ENCODE measurements around the gene SLC28A3. TPM values are rescaled to one million over a fixed set of nuclear protein-coding genes. Genes with fewer than 3 reads are reported as not detected.

Gene SLC28A3
- total and polyA plus RNA-seq, 3 experiments from 2014 or later, result 1.0 to 1.2 TPM; not detected in 1

GRCh38 chr9:84337252-84337651 is 3.3 kb downstream of the SLC28A3 start:
- Histone ChIP-seq H3K4me3 (ENCODE audit: low read length) (no peak overlapping the region), H3K36me3 (ENCODE audit: insufficient read depth, low read length) (no peaks in the 10 kb centered on the region), H3K27me3 (ENCODE audit: insufficient read depth, low read length, poor library complexity, severe bottlenecking) (no peaks in the 10 kb centered on the region), H3K4me1 (ENCODE audit: insufficient read depth, low read length) (no peaks in the 10 kb centered on the region), H3K9me3 (ENCODE audit: low read length) (no peaks in the 10 kb centered on the region), H3K27ac (ENCODE audit: low read depth, low read length) (no peak overlapping the region)
- DNase-seq, result no peak
- H3K4me1 Mint-ChIP-seq, result no peaks in the 10 kb centered on the region
- CTCF ChIA-PET, result no interaction called here
- no peak overlapping the region for H3K4me3 Mint-ChIP-seq
- no peaks in the 10 kb centered on the region for H3K9me3 Mint-ChIP-seq
- peaks cover 0 to 3% of the 10 kb centered on the region in 2 donors for H3K27me3 Mint-ChIP-seq
- H3K36me3 Mint-ChIP-seq, result no peaks in the 10 kb centered on the region
- POLR2A ChIA-PET, result no interaction called here
- H3K27ac Mint-ChIP-seq, result no peak overlapping the region

- no peaks in the 10 kb centered on the region for H3K36me3 ChIP-seq (ENCODE audit: insufficient read depth, low read length)
- CTCF ChIA-PET, result no interaction called here
Observed at GRCh38 chr9:84331119-84331809, 9.3 kb downstream of the SLC28A3 start.

GRCh38 chr9:84330246-84330645 is 10.3 kb downstream of the SLC28A3 start:
- H3K27me3 ChIP-seq (ENCODE audit: insufficient read depth, low read length, poor library complexity, severe bottlenecking), result no peaks in the 10 kb centered on the region
- Mint-ChIP-seq H3K36me3 (peaks cover 0 to 3% (median 3%) of the 10 kb centered on the region in 3 donors), H3K9me3 (peaks cover 0 to 14% (median 11%) of the 10 kb centered on the region in 5 donors), H3K4me1 (no peaks in the 10 kb centered on the region), H3K27me3 (peaks cover 0 to 3% of the 10 kb centered on the region in 2 donors), H3K27ac (no peak overlapping the region), H3K4me3 (no peak overlapping the region)
- no peak overlapping the region for H3K27ac ChIP-seq (ENCODE audit: low read depth, low read length)
- no peak overlapping the region for H3K4me3 ChIP-seq (ENCODE audit: low read length)
- ChIA-PET CTCF (no interaction called here), POLR2A (no interaction called here)
- no peak for DNase-seq
- H3K9me3 ChIP-seq (ENCODE audit: low read length), result no peaks in the 10 kb centered on the region
- no peaks in the 10 kb centered on the region for H3K4me1 ChIP-seq (ENCODE audit: insufficient read depth, low read length)
- no peaks in the 10 kb centered on the region for H3K36me3 ChIP-seq (ENCODE audit: insufficient read depth, low read length)

More at GRCh38 chr9:84331119-84331809, 9.3 kb downstream of the SLC28A3 start:
- no peak for DNase-seq
- H3K4me3 ChIP-seq (ENCODE audit: low read length), result no peak overlapping the region
- H3K27me3 Mint-ChIP-seq, result peaks cover 0 to 3% of the 10 kb centered on the region in 2 donors
- no peaks in the 10 kb centered on the region for H3K27me3 ChIP-seq (ENCODE audit: insufficient read depth, low read length, poor library complexity, severe bottlenecking)
- no peak overlapping the region for H3K27ac Mint-ChIP-seq
- H3K9me3 Mint-ChIP-seq, result peaks cover 0 to 14% (median 11%) of the 10 kb centered on the region in 5 donors
- peaks cover 0 to 3% (median 3%) of the 10 kb centered on the region in 3 donors for H3K36me3 Mint-ChIP-seq
- POLR2A ChIA-PET, result no interaction called here
- no peak overlapping the region for H3K4me3 Mint-ChIP-seq
- no peaks in the 10 kb centered on the region for H3K4me1 Mint-ChIP-seq
- no peaks in the 10 kb centered on the region for H3K4me1 ChIP-seq (ENCODE audit: insufficient read depth, low read length)
- no peaks in the 10 kb centered on the region for H3K9me3 ChIP-seq (ENCODE audit: low read length)
- H3K27ac ChIP-seq (ENCODE audit: low read depth, low read length), result no peak overlapping the region

- H3K27ac Mint-ChIP-seq, result no peak overlapping the region
- no peak for DNase-seq
- no peaks in the 10 kb centered on the region for H3K9me3 ChIP-seq (ENCODE audit: low read length)
- H3K27me3 Mint-ChIP-seq, result peaks cover 0 to 6% of the 10 kb centered on the region in 2 donors
- ChIA-PET CTCF (no interaction called here), POLR2A (no interaction called here)
- H3K36me3 ChIP-seq (ENCODE audit: insufficient read depth, low read length), result no peaks in the 10 kb centered on the region
- H3K4me3 ChIP-seq (ENCODE audit: low read length), result no peak overlapping the region
- peaks cover 0 to 3% (median 3%) of the 10 kb centered on the region in 3 donors for H3K36me3 Mint-ChIP-seq
- H3K4me3 Mint-ChIP-seq, result no peak overlapping the region
- no peak overlapping the region for H3K27ac ChIP-seq (ENCODE audit: low read depth, low read length)
- H3K4me1 ChIP-seq (ENCODE audit: insufficient read depth, low read length), result no peaks in the 10 kb centered on the region
- no peaks in the 10 kb centered on the region for H3K27me3 ChIP-seq (ENCODE audit: insufficient read depth, low read length, poor library complexity, severe bottlenecking)
- no peaks in the 10 kb centered on the region for H3K4me1 Mint-ChIP-seq
- H3K9me3 Mint-ChIP-seq, result peaks cover 0 to 14% (median 11%) of the 10 kb centered on the region in 5 donors
Observed at GRCh38 chr9:84327184-84327583, 13.4 kb downstream of the SLC28A3 start.

- Mint-ChIP-seq H3K27me3 (peaks cover 0 to 6% of the 10 kb centered on the region in 2 donors), H3K36me3 (peaks cover 0 to 3% (median 3%) of the 10 kb centered on the region in 3 donors), H3K4me3 (no peak overlapping the region), H3K9me3 (peaks cover 0 to 15% (median 11%) of the 10 kb centered on the region in 5 donors), H3K4me1 (no peaks in the 10 kb centered on the region), H3K27ac (no peak overlapping the region)
- Histone ChIP-seq H3K4me3 (ENCODE audit: low read length) (no peak overlapping the region), H3K36me3 (ENCODE audit: insufficient read depth, low read length) (no peaks in the 10 kb centered on the region), H3K9me3 (ENCODE audit: low read length) (no peaks in the 10 kb centered on the region), H3K27ac (ENCODE audit: low read depth, low read length) (no peak overlapping the region), H3K27me3 (ENCODE audit: insufficient read depth, low read length, poor library complexity, severe bottlenecking) (no peaks in the 10 kb centered on the region), H3K4me1 (ENCODE audit: insufficient read depth, low read length) (no peaks in the 10 kb centered on the region)
- DNase-seq, result no peak
- POLR2A ChIA-PET, result no interaction called here
- CTCF ChIA-PET, result interaction anchor here (1.0 to 1.9 kb wide), 2 partner anchors 10 to 864 kb away, joined by 3 to 5 read pairs; no protein-coding TSS in a partner anchor
Observed at GRCh38 chr9:84325347-84325973, 15.1 kb downstream of the SLC28A3 start.

GRCh38 chr9:84324811-84325210 is 15.7 kb downstream of the SLC28A3 start:
- peaks cover 0 to 15% (median 11%) of the 10 kb centered on the region in 5 donors for H3K9me3 Mint-ChIP-seq
- no peak for DNase-seq
- H3K27ac Mint-ChIP-seq, result no peak overlapping the region
- POLR2A ChIA-PET, result no interaction called here
- H3K4me1 Mint-ChIP-seq, result no peaks in the 10 kb centered on the region
- no peak overlapping the region for H3K4me3 ChIP-seq (ENCODE audit: low read length)
- peaks cover 0 to 3% (median 3%) of the 10 kb centered on the region in 3 donors for H3K36me3 Mint-ChIP-seq
- no peak overlapping the region for H3K27ac ChIP-seq (ENCODE audit: low read depth, low read length)
- no peaks in the 10 kb centered on the region for H3K36me3 ChIP-seq (ENCODE audit: insufficient read depth, low read length)
- no peak overlapping the region for H3K4me3 Mint-ChIP-seq
- H3K9me3 ChIP-seq (ENCODE audit: low read length), result no peaks in the 10 kb centered on the region
- no peaks in the 10 kb centered on the region for H3K4me1 ChIP-seq (ENCODE audit: insufficient read depth, low read length)
- peaks cover 0 to 6% of the 10 kb centered on the region in 2 donors for H3K27me3 Mint-ChIP-seq
- CTCF ChIA-PET, result interaction anchor here (1.0 to 1.9 kb wide), 3 partner anchors 9 to 863 kb away, joined by 3 to 5 read pairs (median 3); no protein-coding TSS in a partner anchor
- H3K27me3 ChIP-seq (ENCODE audit: insufficient read depth, low read length, poor library complexity, severe bottlenecking), result no peaks in the 10 kb centered on the region

GRCh38 chr9:84323858-84324257 is 16.7 kb downstream of the SLC28A3 start:
- Mint-ChIP-seq H3K36me3 (peaks cover 0 to 3% (median 3%) of the 10 kb centered on the region in 3 donors), H3K4me1 (no peaks in the 10 kb centered on the region), H3K4me3 (no peak overlapping the region), H3K27ac (no peak overlapping the region), H3K9me3 (peaks cover 0 to 13% (median 11%) of the 10 kb centered on the region in 5 donors), H3K27me3 (peaks cover 0 to 6% of the 10 kb centered on the region in 2 donors)
- CTCF ChIA-PET, result interaction anchor here (1.6 kb wide), 1 partner anchor 8 kb away, joined by 3 read pairs; no protein-coding TSS in a partner anchor
- H3K36me3 ChIP-seq (ENCODE audit: insufficient read depth, low read length), result no peaks in the 10 kb centered on the region
- H3K27ac ChIP-seq (ENCODE audit: low read depth, low read length), result no peak overlapping the region
- no peaks in the 10 kb centered on the region for H3K4me1 ChIP-seq (ENCODE audit: insufficient read depth, low read length)
- H3K9me3 ChIP-seq (ENCODE audit: low read length), result no peaks in the 10 kb centered on the region
- H3K27me3 ChIP-seq (ENCODE audit: insufficient read depth, low read length, poor library complexity, severe bottlenecking), result no peaks in the 10 kb centered on the region
- no peak for DNase-seq
- H3K4me3 ChIP-seq (ENCODE audit: low read length), result no peak overlapping the region
- POLR2A ChIA-PET, result no interaction called here

- Mint-ChIP-seq H3K27ac (no peak overlapping the region), H3K36me3 (peaks cover 0 to under 1% (median under 1%) of the 10 kb centered on the region in 3 donors), H3K27me3 (peaks cover 0 to 6% of the 10 kb centered on the region in 2 donors), H3K4me3 (no peak overlapping the region), H3K9me3 (peaks cover 0 to 4% (median 2%) of the 10 kb centered on the region in 5 donors), H3K4me1 (no peaks in the 10 kb centered on the region)
- Histone ChIP-seq H3K27me3 (ENCODE audit: insufficient read depth, low read length, poor library complexity, severe bottlenecking) (no peaks in the 10 kb centered on the region), H3K27ac (ENCODE audit: low read depth, low read length) (no peak overlapping the region), H3K4me3 (ENCODE audit: low read length) (no peak overlapping the region), H3K9me3 (ENCODE audit: low read length) (no peaks in the 10 kb centered on the region), H3K4me1 (ENCODE audit: insufficient read depth, low read length) (no peaks in the 10 kb centered on the region), H3K36me3 (ENCODE audit: insufficient read depth, low read length) (no peaks in the 10 kb centered on the region)
- ChIA-PET POLR2A (no interaction called here), CTCF (no interaction called here)
- no peak for DNase-seq
Observed at GRCh38 chr9:84322828-84323227, 17.7 kb downstream of the SLC28A3 start.

Data from CD8-positive, alpha-beta memory T cell (primary cell).